Esophagus squamous epithelium (tissue), 5 donors: ENCODE measurements around the gene NCAPD2. TPM values are rescaled to one million over a fixed set of nuclear protein-coding genes. Genes with fewer than 3 reads are reported as not detected.
A peak's percentile ranks its signal among the peaks of the same experiment; 100 is the strongest.

Experiments
- DNase-seq: peaks from one replicate; lab custom pipeline; 2025; lab: John Stamatoyannopoulos, UW
- H3K27ac ChIP-seq, 4 donors: fragments of 200-600 bp; sonication (generic); one replicate each; pipeline ENCODE4 v1.5.1; 2016 to 2019; ENCODE audit warnings: mild to moderate bottlenecking in 1 of 4
- H3K27me3 ChIP-seq, 4 donors: fragments of 200-600 bp; sonication (generic); 1 replicate in 3 of 4; 2 replicates in 1 of 4; pipeline versions ENCODE4 v1.5.1 to v1.6.0; 2017 to 2021; ENCODE audit warnings: antibody characterized with exemption in 1 of 4
- H3K36me3 ChIP-seq, 3 donors: fragments of 200-600 bp; sonication (generic); one replicate each; pipeline ENCODE4 v1.5.1; 2016 to 2019
- H3K4me1 ChIP-seq, 3 donors: fragments of 200-600 bp; sonication (generic); one replicate each; pipeline ENCODE4 v1.5.1; 2017 to 2019
- H3K4me3 ChIP-seq, 4 donors: fragments of 200-600 bp; sonication (generic); 1 replicate in 3 of 4; 2 replicates in 1 of 4; pipeline ENCODE4 v1.5.1; 2016 to 2019; ENCODE audit warnings: mild to moderate bottlenecking in 2 of 4, moderate library complexity in 1 of 4
- H3K9me3 ChIP-seq, 3 donors: fragments of 200-600 bp; sonication (generic); one replicate each; pipeline ENCODE4 v1.5.1; 2016 to 2019
- CTCF ChIP-seq, 6 experiments: fragments of 450-650 bp in 4 of 6; fragments of 200-600 bp in 2 of 6; sonication (generic) in 2 of 6; IDR thresholded peaks; one replicate each; pipeline ENCODE4 v1.5.1; 2016 to 2019; ENCODE audit warnings: antibody characterized with exemption in 6 of 6, mild to moderate bottlenecking in 4 of 6, moderate library complexity in 4 of 6
- POLR2A ChIP-seq, 4 donors: fragments of 450-650 bp; IDR thresholded peaks; one replicate each; pipeline ENCODE4 v1.6.1; 2017; ENCODE audit warnings: antibody characterized with exemption in 4 of 4, mild to moderate bottlenecking in 4 of 4, moderate library complexity in 3 of 4
- WGBS, 2 donors: methylation state at CpG; one replicate each; pipeline ENCODE4 v1.1.5; 2018; 5-methylcytosine and 5-hydroxymethylcytosine counted together
- intact Hi-C: fragments of 100-400 bp; cut with DNase I; formaldehyde crosslinking; loops from one replicate; pipeline ENCODE4 v1.15.0; 2022
- total RNA-seq, 4 donors: library from RNA; depleted of rRNA; stranded (reverse); fragments of >200 nt; gene quantifications; one replicate each; pipeline ENCODE4 v1.1.0, GENCODE V29; 2016
- donor health status: DM: yes; HTN: yes; CAD: no.

Gene NCAPD2
- total RNA-seq, 4 donors from 2014 or later: 25.6 to 73.2 (median 55.9) TPM

GRCh38 chr12:6540181-6540877 lies 46.4 kb downstream of the NCAPD2 start:
- Histone ChIP-seq H3K27me3 (no peaks in the 10 kb centered on the region), H3K27ac (peak overlapping the region; percentile 88 to 99 (median 96)), H3K4me3 (peak overlapping the region in 3 of 4 donors; percentile 13 to 51 (median 33)), H3K36me3 (peaks cover 13 to 48% (median 28%) of the 10 kb centered on the region in 3 donors), H3K4me1 (peaks cover 42 to 64% (median 42%) of the 10 kb centered on the region in 3 donors), H3K9me3 (no peaks in the 10 kb centered on the region)
- intact Hi-C loops: no loop called here
- 17 to 20% methylated on average over 3 to 9 of the region's 35 CpGs for WGBS, 2 donors
- TF ChIP-seq POLR2A (IDR thresholded peaks at IDR 0.05) (peak in 2 of 4 donors; percentile 53 to 74), CTCF (IDR thresholded peaks at IDR 0.05) (no peak)
- DNase-seq: peak; percentile 41

- no peak for DNase-seq
- Histone ChIP-seq H3K4me1 (peaks cover 30 to 52% (median 31%) of the 10 kb centered on the region in 3 donors), H3K27ac (peak overlapping the region; percentile 88 to 99 (median 96)), H3K9me3 (no peaks in the 10 kb centered on the region), H3K4me3 (no peak overlapping the region), H3K36me3 (peaks cover 12 to 47% (median 18%) of the 10 kb centered on the region in 3 donors), H3K27me3 (no peaks in the 10 kb centered on the region)
- TF ChIP-seq POLR2A (IDR thresholded peaks at IDR 0.05) (no peak), CTCF (IDR thresholded peaks at IDR 0.05) (no peak)
- intact Hi-C loops: no loop called here
- 86 to 88% methylated on average over 12 to 22 of the region's 26 CpGs for WGBS, 2 donors
Measured at GRCh38 chr12:6541371-6542165, 47.7 kb downstream of the NCAPD2 start.

- Histone ChIP-seq H3K36me3 (peaks cover 4 to 47% (median 10%) of the 10 kb centered on the region in 3 donors), H3K4me1 (peaks cover 23 to 44% (median 24%) of the 10 kb centered on the region in 3 donors), H3K27me3 (no peaks in the 10 kb centered on the region), H3K27ac (peak overlapping the region in 2 of 4 donors; percentile 94 to 99), H3K9me3 (no peaks in the 10 kb centered on the region), H3K4me3 (no peak overlapping the region)
- no peak for DNase-seq
- WGBS, 2 donors: 82 to 95% methylated on average over 6 to 7 of the region's 13 CpGs
- no peak for TF ChIP-seq POLR2A (IDR thresholded peaks at IDR 0.05)
- TF ChIP-seq CTCF (IDR thresholded peaks at IDR 0.05): no peak
- intact Hi-C loops: no loop called here
Measured at GRCh38 chr12:6542209-6543009, 48.5 kb downstream of the NCAPD2 start.

- H3K4me3 ChIP-seq: no peak overlapping the region
- no peaks in the 10 kb centered on the region for H3K27me3 ChIP-seq
- H3K36me3 ChIP-seq: peaks cover 0 to 65% (median 3%) of the 10 kb centered on the region in 3 donors
- TF ChIP-seq POLR2A (IDR thresholded peaks at IDR 0.05): no peak
- TF ChIP-seq CTCF (IDR thresholded peaks at IDR 0.05): no peak
- H3K4me1 ChIP-seq: peaks cover 17 to 42% (median 18%) of the 10 kb centered on the region in 3 donors
- intact Hi-C loops: no loop called here
- no peak overlapping the region for H3K27ac ChIP-seq
- 89 to 93% methylated on average over 10 of the region's 10 CpGs for WGBS, 2 donors
- H3K9me3 ChIP-seq: no peaks in the 10 kb centered on the region
- DNase-seq: no peak
Measured at GRCh38 chr12:6546016-6546415, 52.1 kb downstream of the NCAPD2 start.
